CD4-positive, alpha-beta T cell treated with Interleukin-6 at 100 ng/mL for 8 hours (primary cell): ENCODE measurements around the gene SCUBE3.

Experiments used
- DNase-seq: peaks from one replicate; pipeline ENCODE4 v3.0.0-alpha.2; 2020; ENCODE audit warnings: mixed read lengths, low spot score

SCUBE3 gene

DNA sequence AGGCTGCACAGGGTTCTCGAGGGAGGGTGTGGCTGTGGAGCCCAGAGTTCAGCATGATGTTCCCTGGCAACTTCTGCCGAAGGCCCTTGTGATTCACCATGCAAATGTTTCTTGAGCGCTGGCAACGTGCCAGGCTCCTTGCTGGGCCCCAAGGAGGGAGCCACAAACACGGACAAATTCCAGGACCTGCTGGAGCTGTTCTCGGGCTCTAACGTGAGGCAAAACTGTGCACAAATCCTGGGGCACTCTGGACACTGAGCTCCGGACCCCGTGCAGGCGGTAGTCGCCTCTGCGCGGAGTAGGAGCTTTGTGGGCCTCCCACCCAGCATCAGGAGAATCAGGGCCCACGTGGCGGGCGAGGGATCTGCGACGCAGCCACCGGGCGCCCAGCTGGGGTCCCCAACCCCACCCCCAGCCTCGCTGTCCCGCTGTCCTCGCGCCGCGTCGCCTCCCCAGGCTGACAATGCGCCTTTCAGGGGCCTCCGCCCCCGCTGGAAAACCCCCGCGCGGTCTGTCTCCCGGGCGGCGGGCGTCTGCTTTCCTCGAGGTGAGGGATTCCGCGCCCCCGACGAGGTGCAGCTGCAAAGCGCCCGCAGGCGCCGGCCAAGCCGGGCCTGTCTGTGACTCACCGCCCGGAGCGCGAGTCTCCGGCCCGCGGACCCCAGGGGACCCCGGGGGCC, 31.7 kb upstream of the SCUBE3 start:
- no peak for DNase-seq

DNA sequence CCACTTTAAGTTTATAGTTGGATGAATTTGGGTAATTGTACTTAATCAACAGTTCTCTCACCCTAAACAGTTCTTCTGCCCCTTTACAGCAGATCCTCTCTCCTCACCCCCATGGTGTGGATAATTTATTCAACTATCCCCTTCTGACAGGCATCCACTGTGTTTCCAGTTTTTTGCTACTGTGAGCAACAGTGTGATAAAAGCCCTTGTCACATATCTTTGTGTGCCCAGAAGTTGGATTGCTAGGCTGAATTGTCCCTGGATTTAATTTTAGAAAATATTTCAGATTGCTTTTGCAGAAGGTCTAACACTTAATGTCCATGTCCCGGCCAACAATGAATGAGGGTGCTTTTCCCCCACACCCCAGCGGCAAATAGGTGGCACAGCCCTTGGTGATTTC, 30.5 kb upstream of the SCUBE3 start:
- DNase-seq: no peak

DNA sequence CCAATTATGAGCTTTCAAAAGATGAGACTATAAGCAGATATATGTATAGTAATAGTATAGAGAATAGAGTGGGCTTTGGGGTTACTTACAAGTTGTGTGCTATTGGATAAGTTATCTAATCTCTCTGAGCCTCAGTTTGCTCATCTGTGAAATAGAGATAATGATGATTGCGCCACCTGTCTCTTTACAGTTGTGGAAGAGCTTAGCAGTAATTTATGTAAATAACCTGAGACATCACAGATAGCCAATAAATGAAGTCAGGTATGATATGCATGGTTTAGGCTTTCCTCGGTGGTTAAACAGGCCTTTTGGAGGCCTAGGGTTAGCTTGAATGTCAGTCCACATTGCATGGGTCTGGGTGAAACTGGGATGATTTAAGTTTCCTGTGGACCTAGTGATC, 29.8 kb upstream of the SCUBE3 start:
- DNase-seq: no peak

DNA sequence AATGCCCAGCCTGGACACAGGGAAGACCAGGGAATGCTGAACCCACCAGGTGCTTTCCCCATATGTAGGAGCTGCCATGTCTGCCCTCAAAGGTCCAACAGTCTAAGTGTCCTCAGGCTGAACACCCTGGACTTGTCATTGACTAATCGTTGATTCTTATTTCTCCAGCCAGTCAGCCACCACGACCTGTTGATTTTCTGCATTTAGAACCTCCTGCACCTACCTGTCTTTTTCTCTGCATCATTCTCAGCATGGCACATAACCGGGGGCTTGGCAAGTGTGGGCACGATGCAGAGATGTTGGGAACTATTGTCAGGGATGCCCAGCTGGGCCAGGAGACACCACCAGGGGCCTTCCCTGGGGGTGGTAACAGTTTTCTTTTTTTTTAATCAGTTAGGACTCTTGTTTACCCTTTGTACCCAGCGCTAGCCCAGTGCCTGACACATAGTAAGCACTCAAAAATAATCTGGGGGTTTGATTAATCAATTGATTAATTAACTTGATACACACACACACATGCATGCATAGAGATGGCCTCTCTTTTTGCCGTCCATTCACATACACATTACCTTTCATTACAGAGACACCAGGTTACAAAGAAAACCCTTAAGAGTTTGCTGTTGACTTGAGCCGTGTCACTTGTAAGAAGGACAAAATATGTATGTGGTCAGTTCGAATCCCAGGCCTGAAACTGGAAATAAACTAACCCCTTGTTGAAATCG, 29.0 kb upstream of the SCUBE3 start:
- no peak for DNase-seq

DNA sequence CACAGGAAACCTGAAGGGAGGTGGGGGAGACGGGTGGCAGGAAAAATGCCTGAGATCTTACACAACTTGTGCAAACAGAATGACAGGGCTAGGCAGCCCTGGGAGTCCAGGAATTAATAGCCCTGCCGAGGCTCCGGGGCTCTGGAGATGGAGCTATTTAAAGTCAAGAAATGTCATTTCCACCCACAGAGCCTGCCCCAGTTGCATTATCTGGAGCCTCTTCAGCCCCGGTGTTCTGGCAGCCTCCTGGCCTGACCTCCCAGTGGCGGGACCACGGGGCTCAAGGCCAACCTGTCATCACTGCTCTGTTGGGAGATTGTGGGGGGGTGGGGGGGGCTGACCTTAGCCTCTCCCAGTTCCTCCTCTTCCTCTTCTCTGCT, 28.5 kb upstream of the SCUBE3 start:
- no peak for DNase-seq

DNA sequence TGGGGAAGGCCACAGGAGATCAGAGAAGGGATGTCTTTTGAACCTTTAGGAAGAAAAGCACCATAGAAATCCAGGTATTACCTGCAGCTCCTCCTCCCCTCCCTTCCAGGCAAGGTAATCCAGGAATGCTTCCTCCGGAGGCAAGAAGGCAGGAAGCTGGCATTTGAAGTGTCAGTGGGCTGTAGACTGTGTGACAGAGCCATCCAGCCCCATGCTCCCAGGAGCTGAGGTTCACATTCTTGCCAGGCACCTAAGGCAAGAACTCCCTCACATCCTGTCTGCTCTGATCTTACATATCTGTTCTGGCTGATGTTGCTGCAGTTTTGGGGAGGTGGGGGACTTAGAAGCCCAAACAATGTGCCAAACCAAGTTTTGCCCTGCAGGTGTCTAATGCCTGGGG, 27.8 kb upstream of the SCUBE3 start:
- no peak for DNase-seq

DNA sequence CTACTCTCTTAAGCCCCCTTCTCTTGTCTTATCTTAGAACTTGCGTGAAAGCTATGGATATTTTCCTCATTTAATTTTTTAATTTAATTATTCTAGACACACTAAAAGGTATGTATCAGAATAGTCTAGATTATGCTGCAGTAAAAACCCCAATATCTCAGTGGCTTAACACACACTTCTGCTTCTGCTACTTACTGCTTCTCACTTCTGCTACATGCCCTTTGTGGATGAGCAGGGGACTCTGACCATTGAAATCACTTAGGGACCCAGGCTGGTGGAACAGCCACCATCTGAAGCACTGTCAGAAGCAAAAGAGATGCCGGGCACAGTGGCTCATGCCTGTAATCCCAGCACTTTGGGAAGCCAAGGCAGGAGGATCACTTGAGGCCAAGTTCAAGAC, 27.2 kb upstream of the SCUBE3 start:
- no peak for DNase-seq

DNA sequence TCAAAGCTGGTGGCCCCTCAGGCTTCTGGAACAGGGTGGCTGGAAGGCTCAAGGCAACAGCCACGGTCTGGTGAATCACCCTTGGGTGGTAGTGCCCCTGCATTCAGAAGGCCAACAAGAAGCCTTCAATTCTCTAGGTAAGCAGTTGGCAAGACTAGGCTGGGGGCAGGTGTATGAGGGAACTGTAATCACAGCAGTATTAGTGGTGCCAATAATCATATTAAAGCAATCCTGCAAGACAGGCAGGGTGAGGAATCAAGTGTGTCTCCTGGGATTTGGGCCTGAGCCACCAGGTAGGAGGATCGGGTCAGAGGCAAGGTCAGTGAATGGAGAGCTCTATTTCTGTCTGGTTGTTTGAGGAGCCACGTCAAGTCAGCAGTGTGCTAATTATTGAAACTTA, 24.9 kb upstream of the SCUBE3 start:
- DNase-seq: no peak

DNA sequence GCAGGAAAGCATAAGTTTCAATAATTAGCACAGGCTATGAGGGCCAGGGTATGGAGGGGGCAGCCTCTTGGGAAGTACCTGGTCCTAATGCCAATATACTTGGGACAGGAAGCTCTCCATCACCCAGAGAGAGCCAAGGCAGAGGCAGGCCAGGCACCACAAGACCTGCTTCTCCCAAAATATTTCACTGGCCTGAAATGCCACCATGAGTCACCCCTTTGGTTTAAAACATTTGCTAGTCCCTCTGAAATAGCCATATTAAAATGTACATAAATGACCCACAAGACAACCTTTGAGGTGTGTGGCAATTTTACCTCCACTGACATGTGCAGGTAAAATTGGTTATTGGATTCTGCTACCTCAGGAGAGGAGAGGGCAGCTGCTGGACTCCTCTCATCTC, 23.4 kb upstream of the SCUBE3 start:
- no peak for DNase-seq

DNA sequence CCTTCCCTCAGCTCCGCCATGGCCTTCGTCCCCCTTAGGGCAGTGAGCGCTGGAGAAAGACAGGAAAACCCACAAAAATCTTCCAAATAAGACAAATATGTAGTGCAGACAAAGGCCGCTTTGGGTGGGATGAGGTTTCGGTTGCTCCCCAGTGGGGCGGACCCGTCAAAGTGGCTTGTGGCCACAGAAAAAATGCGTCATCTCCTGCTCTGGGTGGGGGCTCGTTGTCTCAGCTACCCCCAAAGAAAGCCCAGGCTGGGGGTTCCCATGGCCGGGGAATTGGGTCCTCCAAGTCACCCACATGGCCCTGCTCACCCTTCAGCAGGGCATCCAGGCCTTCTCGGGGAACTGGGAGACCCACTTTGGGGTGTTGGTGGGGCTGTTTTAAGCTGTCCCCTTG, 21.9 kb upstream of the SCUBE3 start:
- no peak for DNase-seq

DNA sequence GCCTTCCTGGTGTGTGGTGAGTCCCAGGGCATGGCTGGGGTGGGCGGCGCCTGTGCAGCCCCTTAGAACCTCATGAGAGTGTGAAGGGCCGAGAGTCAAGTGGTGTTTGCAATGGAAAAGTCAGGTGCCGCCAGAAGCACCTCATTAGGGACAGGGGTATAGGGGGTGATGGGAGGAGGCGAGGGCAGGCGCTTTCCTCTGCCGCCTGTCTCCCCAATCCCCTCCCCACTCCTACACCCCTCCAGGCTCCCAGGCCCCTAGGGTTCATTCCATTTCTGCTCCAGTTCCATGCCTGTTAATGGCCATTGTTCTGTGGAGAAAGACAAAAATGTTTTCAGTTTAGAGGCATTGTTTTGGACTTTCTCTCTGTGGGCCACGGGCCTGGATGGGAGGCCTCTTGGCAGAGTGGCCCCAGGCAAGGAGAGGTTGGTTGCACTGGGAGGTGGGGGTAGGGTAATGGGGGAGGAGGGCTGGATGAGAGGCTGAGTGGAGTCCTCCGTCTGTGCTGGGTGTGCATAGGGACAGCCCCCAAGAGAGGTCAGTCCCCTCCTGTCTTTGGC, 21.4 kb upstream of the SCUBE3 start:
- DNase-seq: no peak

DNA sequence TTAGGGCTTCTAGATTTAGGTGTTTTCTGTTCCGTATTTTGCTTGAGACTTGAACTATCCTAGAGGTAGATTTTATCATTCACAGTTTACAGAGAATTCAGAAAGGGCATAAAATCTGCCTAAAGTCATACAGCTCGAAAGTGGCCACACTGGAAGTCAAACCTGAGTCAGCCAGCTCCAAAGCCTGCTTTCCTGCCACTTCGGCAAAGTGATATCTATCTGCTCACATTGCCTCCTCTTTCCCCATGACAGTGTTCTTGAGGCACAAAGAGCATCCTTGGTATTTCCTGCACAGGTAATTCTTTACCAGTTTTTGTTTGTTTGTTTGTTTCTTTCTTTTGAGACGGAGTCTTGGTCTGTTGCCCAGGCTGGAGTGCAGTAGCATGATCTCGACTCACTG, 19.4 kb upstream of the SCUBE3 start:
- no peak for DNase-seq

DNA sequence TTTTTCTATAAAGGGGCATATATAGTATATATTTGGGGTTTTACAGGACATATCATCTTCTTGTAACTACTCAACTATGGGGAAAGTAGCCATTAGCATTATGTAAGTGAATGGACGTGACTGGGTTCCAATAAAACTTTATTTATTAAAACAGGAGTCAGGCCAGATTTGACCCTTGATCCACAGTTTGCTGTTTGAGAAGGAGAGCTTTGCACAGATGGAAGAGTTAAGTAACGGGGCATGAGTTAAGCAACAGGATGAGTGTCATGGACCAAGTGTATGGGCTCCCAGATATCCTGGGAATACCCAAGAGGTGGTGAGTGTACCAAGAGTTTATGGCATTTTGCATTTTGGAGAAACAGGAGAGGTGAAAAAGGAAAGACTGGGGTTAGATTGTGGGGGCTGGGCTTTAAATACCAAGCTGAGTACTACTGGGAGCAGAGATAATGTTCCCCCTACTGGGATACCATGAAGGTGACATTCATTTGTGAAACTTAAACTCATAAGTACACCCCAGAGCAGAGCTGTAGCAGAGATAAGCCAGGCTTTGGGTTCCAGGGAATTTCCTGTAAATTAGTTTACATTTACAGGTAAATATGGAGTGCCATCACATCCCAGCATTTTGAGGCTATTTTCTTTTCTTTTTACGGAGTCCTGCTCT, 18.5 kb upstream of the SCUBE3 start:
- DNase-seq: no peak

DNA sequence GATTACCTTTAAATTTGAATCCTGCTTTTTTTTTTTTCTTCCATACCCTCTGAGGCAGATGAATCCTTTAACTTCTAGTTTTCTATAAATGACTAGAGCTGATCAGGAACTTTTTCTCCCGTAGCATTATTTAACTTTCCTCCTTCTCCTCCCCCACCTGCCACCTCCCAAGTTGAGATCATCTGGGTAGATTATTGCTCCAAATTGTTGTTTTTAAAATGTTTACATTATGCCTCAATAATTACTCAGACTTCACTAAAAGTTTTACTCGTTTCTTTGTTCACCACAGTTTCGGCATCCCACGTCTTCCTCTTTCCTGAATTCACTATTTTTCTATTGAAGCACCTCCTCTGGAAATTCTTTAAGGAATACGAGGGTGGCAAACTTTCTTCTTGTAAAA, 16.6 kb upstream of the SCUBE3 start:
- no peak for DNase-seq

DNA sequence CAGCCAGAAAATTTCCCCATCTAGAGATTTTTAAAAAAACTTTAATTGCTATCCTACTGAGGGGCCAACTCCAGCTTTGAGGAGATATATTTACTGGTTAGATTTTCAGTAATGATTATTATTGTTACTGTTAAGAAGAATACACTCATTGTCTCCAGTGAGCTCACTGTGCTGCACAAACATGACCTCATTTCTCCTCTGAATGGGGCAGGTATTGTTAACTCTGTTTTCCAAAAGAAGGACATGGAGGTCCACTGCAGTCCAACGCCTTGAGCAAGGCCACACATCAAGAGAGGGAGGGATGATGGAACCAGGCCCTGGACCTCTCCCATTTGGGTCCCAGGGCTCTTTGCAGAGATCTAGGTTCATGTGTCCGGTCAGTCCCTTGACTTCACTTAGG, 13.9 kb upstream of the SCUBE3 start:
- DNase-seq: no peak

DNA sequence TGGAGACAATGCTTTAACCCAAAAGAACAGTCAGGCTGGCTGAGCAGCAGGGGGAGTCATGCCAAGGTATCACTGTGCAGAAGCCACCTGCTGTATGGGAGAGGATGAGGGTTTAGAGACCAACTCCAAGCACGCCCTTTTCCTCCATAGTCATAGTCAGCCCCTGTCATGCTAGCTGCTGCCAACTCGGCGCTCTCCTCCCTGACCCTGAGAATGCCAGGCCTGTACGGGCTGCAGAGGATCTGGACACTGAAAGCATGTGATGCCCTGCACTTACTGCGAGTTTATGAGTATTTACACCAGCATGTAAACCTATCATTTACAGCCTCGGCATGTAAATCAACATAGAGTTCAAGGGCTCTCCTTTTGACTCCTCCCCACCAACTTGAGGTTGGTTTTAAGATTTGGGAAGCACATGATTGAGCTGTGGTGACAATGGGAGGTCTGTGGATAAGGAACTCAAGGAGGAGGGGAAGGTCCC, 11.7 kb upstream of the SCUBE3 start:
- no peak for DNase-seq

DNA sequence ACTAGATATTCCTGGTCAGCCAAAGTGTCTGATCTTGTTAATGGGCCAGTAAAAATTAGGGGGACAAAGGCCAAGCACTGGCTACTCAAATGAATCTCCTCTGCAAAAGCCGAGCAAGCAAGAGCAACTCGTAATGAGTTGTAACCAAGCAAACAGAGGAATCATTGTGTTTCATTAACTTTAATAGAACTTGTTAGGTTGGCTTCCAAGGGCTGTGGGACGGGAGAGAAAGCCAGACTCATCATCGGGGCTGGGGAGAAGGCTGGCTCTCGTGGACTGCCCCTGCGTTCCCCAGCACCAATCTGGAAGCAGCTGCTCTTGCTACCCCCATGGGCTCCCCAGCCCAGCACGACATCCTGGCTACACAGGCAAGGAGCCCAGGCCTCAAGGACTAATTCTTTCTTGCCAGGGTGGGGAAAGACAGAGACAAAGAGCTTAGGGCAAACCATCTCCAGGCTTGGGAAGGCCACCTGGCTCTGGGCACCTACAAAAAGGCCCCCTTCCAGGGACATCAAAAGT, 10.5 kb upstream of the SCUBE3 start:
- no peak for DNase-seq

DNA sequence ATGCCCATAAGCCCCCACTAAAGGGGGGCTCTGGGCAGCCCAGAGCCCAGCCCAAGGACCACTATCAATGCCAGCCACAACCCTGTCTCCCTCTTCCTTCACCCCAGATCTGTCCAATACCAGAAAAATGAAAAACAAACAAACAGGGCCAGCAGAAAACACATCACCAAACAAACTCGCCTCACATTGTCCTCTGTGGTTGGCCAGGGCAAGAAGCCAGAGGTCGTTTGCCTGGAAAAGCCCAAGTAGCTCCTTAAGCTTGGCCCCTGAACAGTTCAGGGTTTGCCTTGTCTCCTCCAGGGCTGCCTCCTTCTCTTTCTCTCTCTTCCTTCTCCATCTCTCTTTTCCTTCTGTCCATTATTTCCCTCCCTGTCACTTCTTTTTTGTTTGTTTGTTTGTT, 10.1 kb upstream of the SCUBE3 start:
- DNase-seq: no peak

DNA sequence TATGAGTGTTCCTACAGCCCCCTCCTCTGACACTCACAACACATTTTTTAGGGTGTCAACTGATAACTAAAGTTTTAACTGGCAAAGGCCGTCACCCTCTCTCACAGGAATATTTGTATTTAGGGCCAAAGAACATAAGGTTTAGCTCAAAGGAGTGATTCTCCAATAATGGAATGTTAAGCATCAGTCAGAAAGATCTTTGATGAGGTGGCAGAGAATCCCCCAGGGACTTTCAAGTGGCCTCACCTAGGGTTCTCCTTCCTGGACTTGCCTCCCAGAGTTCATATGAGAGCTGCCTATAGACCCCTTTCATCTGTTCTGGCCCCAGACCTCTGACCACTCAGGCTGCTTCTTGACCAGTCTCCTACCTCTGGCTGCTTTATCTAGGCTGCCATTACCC, 7.4 kb upstream of the SCUBE3 start:
- no peak for DNase-seq

DNA sequence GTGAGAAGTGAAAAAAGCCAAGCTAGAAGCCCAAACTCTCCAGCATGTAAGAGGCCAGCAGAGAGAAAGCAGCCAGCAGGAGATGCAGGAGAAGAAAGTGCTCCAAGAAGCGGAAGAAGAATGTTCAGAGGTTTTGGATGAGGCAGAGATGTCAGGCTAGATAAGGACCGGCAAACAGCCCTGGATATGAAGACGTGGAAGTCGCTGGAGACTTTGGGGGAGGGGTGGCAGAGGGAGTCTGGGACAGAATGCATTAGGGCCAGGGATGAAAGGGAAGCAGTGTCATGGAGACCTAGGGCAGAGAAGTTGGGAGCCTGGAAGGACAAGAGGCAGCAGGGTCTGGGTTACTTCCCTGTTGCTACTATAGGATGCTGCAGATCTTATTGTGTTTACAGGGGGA, 5.3 kb upstream of the SCUBE3 start:
- DNase-seq: no peak

DNA sequence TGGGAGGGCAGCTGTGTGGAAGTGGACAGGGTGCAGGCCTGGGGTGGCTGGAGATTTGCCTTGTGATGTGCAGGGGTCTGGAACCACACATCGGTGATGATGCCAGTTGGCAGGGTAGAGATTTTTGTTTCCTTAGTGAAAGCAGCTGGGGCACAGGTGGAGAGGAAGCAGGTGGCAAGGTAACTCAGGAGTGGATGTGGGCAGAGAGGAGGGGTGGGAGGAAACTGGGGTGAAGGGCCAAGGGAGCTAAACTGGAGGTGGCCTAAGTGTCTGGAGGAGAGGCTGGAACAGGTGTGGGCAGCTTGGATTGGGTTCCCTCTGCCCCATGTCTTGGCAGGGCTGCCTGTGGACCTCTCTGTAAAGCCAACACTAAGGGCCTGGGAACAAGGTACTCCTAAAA, 4.7 kb upstream of the SCUBE3 start:
- DNase-seq: no peak

DNA sequence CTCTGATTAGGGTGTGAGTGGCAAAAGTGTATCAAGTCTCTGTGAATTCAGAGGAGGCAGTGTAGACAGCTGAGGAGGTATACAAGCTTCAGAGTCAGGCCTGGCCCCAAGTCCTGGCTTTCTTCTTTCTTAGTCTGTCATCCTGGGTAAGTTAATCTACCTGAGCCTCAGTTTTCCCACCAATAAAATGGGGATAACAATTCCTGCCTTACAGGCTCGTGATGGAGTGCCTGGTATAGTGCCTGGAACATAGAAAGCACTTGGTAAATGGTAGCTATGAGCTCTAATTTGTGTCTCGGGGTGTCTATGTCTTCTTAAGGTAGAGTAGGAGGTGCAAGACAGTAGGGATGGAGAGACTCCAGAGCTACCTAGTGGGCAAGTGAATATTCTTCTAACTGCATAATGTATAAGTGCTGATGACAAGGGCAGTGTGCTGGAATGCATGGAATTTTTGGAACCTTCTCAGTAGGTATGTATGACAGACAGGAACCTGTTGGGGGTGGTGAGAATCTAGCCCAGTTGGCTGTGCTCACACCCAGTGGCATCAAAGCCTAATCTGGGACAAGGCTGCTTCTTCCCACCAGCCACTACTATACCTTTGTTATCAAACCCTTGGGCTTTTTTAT, 4.0 kb upstream of the SCUBE3 start:
- DNase-seq: no peak
